ENCODE data around the gene TRMT2A.

The TRMT2A gene

DNA sequence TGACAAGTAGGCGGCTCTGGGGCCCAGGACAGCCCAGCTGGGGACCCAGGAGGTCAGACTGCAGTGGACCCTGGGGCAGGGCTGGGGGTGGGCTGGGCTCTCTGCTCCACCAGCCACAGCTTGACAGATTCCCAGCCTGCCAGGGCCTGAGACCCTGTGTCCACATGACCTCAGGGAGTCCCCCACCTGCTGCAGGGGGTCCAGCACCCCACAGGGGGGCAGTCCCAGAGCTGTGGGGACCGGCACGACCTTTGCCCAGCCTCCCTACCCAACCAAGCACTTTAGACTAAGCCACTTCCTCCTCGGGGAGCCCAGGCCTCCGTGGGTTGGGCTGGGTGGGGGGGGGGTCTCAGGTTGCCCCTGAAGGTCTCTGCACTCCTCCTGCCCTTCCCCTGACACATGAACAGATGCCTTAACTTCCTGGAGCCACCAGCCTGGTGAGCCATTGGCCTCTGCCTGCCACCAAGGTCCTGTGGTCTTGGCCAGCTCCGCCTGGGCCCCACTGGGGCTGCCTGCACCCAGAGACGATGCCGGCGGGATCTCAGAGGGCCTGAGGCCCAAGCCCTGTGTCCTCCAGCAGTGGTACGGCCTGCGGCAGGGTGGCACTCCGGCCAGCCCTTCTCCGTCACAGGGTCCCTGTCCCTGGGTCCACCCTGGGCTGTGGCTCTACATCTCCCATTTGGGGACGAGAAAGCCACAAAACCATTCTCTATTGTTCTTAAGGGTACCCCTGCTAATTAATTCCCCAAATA is 30.4 kb upstream of the TRMT2A start:
- no peaks in the 10 kb centered on the region for H3K27me3 ChIP-seq
- H3K36me3 ChIP-seq, result peaks cover 3% of the 10 kb centered on the region
- H3K4me1 ChIP-seq (ENCODE audit: control insufficient read depth in 1 of 2, insufficient read depth in 1 of 2, low read depth in 1 of 2, low read length in 1 of 2), result no peaks in the 10 kb centered on the region
- H3K9me3 ChIP-seq, result no peaks in the 10 kb centered on the region
- TF ChIP-seq, protein P1, sequence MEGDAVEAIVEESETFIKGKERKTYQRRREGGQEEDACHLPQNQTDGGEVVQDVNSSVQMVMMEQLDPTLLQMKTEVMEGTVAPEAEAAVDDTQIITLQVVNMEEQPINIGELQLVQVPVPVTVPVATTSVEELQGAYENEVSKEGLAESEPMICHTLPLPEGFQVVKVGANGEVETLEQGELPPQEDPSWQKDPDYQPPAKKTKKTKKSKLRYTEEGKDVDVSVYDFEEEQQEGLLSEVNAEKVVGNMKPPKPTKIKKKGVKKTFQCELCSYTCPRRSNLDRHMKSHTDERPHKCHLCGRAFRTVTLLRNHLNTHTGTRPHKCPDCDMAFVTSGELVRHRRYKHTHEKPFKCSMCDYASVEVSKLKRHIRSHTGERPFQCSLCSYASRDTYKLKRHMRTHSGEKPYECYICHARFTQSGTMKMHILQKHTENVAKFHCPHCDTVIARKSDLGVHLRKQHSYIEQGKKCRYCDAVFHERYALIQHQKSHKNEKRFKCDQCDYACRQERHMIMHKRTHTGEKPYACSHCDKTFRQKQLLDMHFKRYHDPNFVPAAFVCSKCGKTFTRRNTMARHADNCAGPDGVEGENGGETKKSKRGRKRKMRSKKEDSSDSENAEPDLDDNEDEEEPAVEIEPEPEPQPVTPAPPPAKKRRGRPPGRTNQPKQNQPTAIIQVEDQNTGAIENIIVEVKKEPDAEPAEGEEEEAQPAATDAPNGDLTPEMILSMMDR (IDR thresholded peaks at IDR 0.05), result no peak
- H3K27ac ChIP-seq, result no peak overlapping the region
- H3K4me3 ChIP-seq (ENCODE audit: low read depth in 1 of 2, low read length in 1 of 2), result no peak overlapping the region

DNA sequence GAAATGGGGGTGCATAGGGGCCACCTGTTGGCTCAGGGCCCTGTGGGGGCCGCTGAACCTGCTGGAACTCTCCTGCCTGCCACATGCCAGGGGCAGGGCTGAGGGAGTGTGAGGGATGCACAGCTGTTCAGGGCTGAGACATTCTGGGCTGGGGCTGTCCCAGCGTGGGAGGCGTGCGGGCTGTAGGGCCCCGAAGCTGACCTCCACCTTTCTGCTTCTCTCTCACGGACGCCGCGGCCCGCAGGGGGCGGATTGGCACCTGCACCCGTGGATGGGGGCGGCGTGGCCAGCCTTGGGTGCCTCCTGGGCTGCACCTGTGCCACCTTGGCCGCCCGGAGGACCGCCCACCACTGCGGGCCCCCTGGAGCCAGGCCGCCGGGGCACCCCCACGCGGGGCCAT is 29.8 kb upstream of the TRMT2A start:
- no peaks in the 10 kb centered on the region for H3K27me3 ChIP-seq
- H3K9me3 ChIP-seq, result no peaks in the 10 kb centered on the region
- H3K4me1 ChIP-seq (ENCODE audit: control insufficient read depth in 1 of 2, insufficient read depth in 1 of 2, low read depth in 1 of 2, low read length in 1 of 2), result no peaks in the 10 kb centered on the region
- H3K4me3 ChIP-seq (ENCODE audit: low read depth in 1 of 2, low read length in 1 of 2), result no peak overlapping the region
- TF ChIP-seq, protein P1 (IDR thresholded peaks at IDR 0.05), result no peak
- H3K36me3 ChIP-seq, result peaks cover 3% of the 10 kb centered on the region
- no peak overlapping the region for H3K27ac ChIP-seq

DNA sequence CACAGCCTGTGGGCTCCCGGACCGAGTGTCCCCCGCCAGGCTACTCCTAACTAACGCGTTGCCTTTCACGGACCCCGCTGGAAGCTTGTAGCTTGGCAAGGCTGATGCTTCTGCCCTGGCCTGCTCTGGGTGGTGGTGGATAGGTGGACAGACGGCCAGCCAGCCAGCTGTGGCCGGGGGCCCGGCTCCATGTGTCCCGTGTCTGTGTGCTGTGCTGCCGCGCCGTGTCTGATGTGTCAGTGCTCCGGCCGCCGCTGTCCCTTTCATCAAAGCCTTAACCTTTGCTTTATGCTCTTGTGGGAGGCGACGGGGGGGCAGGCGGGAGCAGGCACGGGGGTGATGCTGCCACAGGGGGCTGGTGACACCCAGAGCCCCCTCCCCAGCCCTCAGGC is 28.8 kb upstream of the TRMT2A start:
- Histone ChIP-seq H3K27me3 (no peaks in the 10 kb centered on the region), H3K36me3 (peaks cover 3% of the 10 kb centered on the region), H3K9me3 (no peaks in the 10 kb centered on the region), H3K27ac (no peak overlapping the region), H3K4me3 (ENCODE audit: low read depth in 1 of 2, low read length in 1 of 2) (no peak overlapping the region), H3K4me1 (ENCODE audit: control insufficient read depth in 1 of 2, insufficient read depth in 1 of 2, low read depth in 1 of 2, low read length in 1 of 2) (no peaks in the 10 kb centered on the region)
- TF ChIP-seq, protein P1 (IDR thresholded peaks at IDR 0.05), result no peak

DNA sequence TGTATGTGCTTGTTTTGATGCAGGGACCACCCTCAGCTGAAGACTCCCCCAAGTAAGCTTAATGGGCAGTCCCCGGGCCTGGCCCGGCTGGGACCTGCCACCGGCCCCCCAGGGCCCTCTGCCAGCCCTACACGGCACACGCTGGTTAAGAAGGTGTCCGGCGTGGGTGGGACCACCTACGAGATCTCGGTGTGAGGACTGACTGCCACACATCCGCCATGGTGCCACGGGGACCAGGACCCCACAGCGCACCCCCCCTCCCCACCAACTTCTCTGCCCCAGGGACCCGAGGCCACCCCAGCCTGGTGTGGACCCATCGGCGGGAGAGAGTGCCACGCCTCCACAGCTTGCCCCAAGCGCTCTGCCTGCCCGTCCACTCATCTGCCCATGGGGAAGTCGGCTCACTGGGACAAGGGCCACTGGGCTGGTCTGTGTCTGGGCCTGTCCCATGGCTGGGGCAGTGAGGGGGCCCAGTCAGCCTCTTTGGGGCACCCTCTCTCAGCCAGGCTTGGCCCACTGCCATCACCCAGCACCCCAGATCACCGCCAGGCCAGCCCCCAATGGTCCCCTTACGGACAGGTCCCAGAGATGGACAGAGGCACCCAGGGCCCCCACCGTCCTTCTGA is 28.3 kb upstream of the TRMT2A start:
- H3K27me3 ChIP-seq, result no peaks in the 10 kb centered on the region
- TF ChIP-seq, protein P1 (IDR thresholded peaks at IDR 0.05), result no peak
- H3K27ac ChIP-seq, result no peak overlapping the region
- H3K4me3 ChIP-seq (ENCODE audit: low read depth in 1 of 2, low read length in 1 of 2), result no peak overlapping the region
- no peaks in the 10 kb centered on the region for H3K9me3 ChIP-seq
- H3K4me1 ChIP-seq (ENCODE audit: control insufficient read depth in 1 of 2, insufficient read depth in 1 of 2, low read depth in 1 of 2, low read length in 1 of 2), result no peaks in the 10 kb centered on the region
- H3K36me3 ChIP-seq, result peaks cover 3% of the 10 kb centered on the region

DNA sequence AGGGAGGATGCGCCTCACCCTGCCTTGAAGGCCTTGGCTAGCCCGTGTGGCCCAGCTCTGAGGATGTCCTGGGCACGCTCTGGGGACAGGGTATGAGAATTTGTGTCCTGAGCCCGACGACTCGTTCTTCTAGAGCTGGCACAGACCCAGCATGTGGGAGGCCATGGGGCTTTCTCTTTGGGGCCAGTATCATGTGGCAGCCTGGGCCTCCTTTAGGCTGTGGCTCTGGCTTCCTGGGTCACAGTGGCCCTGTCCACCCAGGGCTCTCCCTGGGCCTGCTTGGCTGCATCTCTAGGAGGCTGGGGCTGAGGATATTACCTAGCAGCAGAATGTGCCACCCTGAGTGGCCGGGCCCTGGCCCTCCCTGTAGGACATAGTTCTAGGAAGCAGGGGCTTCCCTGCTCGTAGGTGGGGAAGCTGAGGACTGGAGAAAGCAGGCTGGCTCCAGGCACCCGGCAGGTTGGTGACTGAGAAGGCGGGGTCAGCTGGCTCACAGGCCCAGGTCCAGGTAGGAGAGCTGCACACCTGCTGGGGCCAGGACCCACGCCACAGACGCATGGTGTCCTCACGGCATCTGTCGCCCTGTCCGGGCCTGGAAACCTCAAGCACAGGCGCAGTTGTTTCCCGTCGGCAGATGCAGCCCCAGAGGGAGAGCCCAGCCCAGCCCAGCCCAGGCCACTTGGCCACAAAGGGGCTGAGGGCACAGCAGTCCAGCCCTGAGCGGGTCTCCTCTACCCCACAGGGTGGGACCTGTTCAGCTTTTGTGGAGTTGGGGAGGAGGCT is 27.0 kb upstream of the TRMT2A start:
- no peaks in the 10 kb centered on the region for H3K9me3 ChIP-seq
- H3K27me3 ChIP-seq, result no peaks in the 10 kb centered on the region
- TF ChIP-seq, protein P1 (IDR thresholded peaks at IDR 0.05), result no peak
- H3K4me3 ChIP-seq (ENCODE audit: low read depth in 1 of 2, low read length in 1 of 2), result no peak overlapping the region
- H3K27ac ChIP-seq, result no peak overlapping the region
- H3K4me1 ChIP-seq (ENCODE audit: control insufficient read depth in 1 of 2, insufficient read depth in 1 of 2, low read depth in 1 of 2, low read length in 1 of 2), result no peaks in the 10 kb centered on the region
- peaks cover 3% of the 10 kb centered on the region for H3K36me3 ChIP-seq

All from neutrophil (primary cell).